HepG2 (cell line): Measurements from ENCODE around the gene FERMT2.

Experiments used
- CTCF ChIP-seq: sonication (generic); formaldehyde crosslinking; IDR thresholded peaks from 2 replicates; pipeline ENCODE4 v1.5.0; 2020; ENCODE audit warnings: mild to moderate bottlenecking, missing genetic modification reagents, moderate library complexity
- SOX6 ChIP-seq, 2 experiments: fragments of 450-650 bp in 1 of 2; sonication (generic) in 1 of 2; formaldehyde crosslinking in 1 of 2; IDR thresholded peaks; 2 replicates each; pipeline versions ENCODE4 v1.4.0 to v1.6.1; 2017 to 2020; ENCODE audit warnings: antibody characterized with exemption in 1 of 2, mild to moderate bottlenecking in 1 of 2, missing genetic modification reagents in 1 of 2
- ZNF761 ChIP-seq: sonication (generic); formaldehyde crosslinking; conservative IDR thresholded peaks from 2 replicates; pipeline ENCODE4 v1.4.0; 2020; ENCODE audit warnings: mild to moderate bottlenecking, missing genetic modification reagents

GRCh38 chr14:52837451-52837850 lies 113.4 kb downstream of the FERMT2 start:
- TF ChIP-seq CTCF (CRISPR knock-in tag): no peak
- no peak for TF ChIP-seq SOX6 (IDR thresholded peaks at IDR 0.05)
- TF ChIP-seq SOX6 (CRISPR knock-in tag; IDR thresholded peaks at IDR 0.05): no peak
- no peak for TF ChIP-seq ZNF761 (CRISPR knock-in tag)
